Naive thymus-derived CD4-positive, alpha-beta T cell (primary cell): ENCODE measurements around the gene BCKDHB. TPM values are rescaled to one million over a fixed set of nuclear protein-coding genes. Genes with fewer than 3 reads are reported as not detected.
A peak's percentile ranks its signal among the peaks of the same experiment; 100 is the strongest.

Experiments
- ATAC-seq: fragments of 150-1000 bp; cut with Tn5 transposase; 2 replicates; pipeline ENCODE4 v1.10.0; 2021; ENCODE audit warnings: mild to moderate bottlenecking, moderate library complexity
- CTCF ChIA-PET: fragments of 350-600 bp; sonication (Branson Sonifier 250); formaldehyde crosslinking; loops from one replicate; lab custom pipeline; 2021; ENCODE audit warnings: antibody characterized with exemption; lab: Charles Lee
- POLR2A ChIA-PET: fragments of 350-600 bp; sonication (Branson Sonifier 250); formaldehyde crosslinking; loops from one replicate; lab custom pipeline; 2021; ENCODE audit warnings: antibody characterized with exemption, inconsistent platforms; lab: Charles Lee
- DNase-seq, 9 donors: peaks; one replicate each; pipeline versions ENCODE4 v3.0.0 to v3.0.0-alpha.2; 2020 to 2022; ENCODE audit warnings: mixed read lengths in 1 of 9
- H3K27ac ChIP-seq: one replicate; pipeline ENCODE4 v1.7.0; 2013; ENCODE audit warnings: mild to moderate bottlenecking, low read depth, low read length, moderate library complexity
- H3K27me3 ChIP-seq, 2 donors: one replicate each; pipeline ENCODE4 v1.7.0; 2013; ENCODE audit warnings: low read length in 2 of 2, mild to moderate bottlenecking in 2 of 2, moderate library complexity in 2 of 2; ENCODE audit not compliant: control insufficient read depth in 2 of 2, insufficient read depth in 2 of 2
- H3K36me3 ChIP-seq, 3 experiments: 1 replicate in 2 of 3; 2 replicates in 1 of 3; pipeline ENCODE4 v1.7.0; 2013; ENCODE audit warnings: low read length in 3 of 3, mild to moderate bottlenecking in 3 of 3, moderate library complexity in 1 of 3; ENCODE audit not compliant: insufficient read depth in 3 of 3, control insufficient read depth in 2 of 3
- H3K4me1 ChIP-seq, 2 donors: one replicate each; pipeline ENCODE4 v1.7.0; 2013; ENCODE audit warnings: low read length in 2 of 2, mild to moderate bottlenecking in 2 of 2, moderate library complexity in 1 of 2; ENCODE audit not compliant: control insufficient read depth in 2 of 2, insufficient read depth in 2 of 2
- H3K4me3 ChIP-seq: 2 replicates; pipeline ENCODE4 v1.7.0; 2013; ENCODE audit warnings: mild to moderate bottlenecking, low read length
- H3K9me3 ChIP-seq, 3 experiments: 1 replicate in 2 of 3; 2 replicates in 1 of 3; pipeline ENCODE4 v1.7.0; 2013; ENCODE audit warnings: low read length in 3 of 3; ENCODE audit not compliant: control insufficient read depth in 2 of 3
- H3K27ac Mint-ChIP-seq, 9 donors: one replicate each; pipeline ENCODE4 v1.8.0; 2020 to 2022; ENCODE audit warnings: mixed read lengths in 9 of 9, mild to moderate bottlenecking in 8 of 9, moderate library complexity in 5 of 9, inconsistent platforms in 2 of 9
- H3K27me3 Mint-ChIP-seq, 5 donors: one replicate each; pipeline ENCODE4 v1.8.0; 2021 to 2022; ENCODE audit warnings: mixed read lengths in 5 of 5, mild to moderate bottlenecking in 1 of 5
- H3K36me3 Mint-ChIP-seq, 5 donors: one replicate each; pipeline ENCODE4 v1.8.0; 2020 to 2022; ENCODE audit warnings: mixed read lengths in 5 of 5, mild to moderate bottlenecking in 3 of 5, inconsistent platforms in 1 of 5
- H3K4me1 Mint-ChIP-seq, 7 donors: one replicate each; pipeline ENCODE4 v1.8.0; 2020 to 2022; ENCODE audit warnings: mixed read lengths in 7 of 7, mild to moderate bottlenecking in 3 of 7, inconsistent platforms in 1 of 7
- H3K4me3 Mint-ChIP-seq, 10 donors: one replicate each; pipeline ENCODE4 v1.8.0; 2020 to 2022; ENCODE audit warnings: mild to moderate bottlenecking in 10 of 10, mixed read lengths in 10 of 10, moderate library complexity in 6 of 10, inconsistent platforms in 2 of 10
- H3K9me3 Mint-ChIP-seq, 11 donors: one replicate each; pipeline ENCODE4 v1.8.0; 2020 to 2022; ENCODE audit warnings: mixed read lengths in 11 of 11, mild to moderate bottlenecking in 4 of 11, inconsistent platforms in 1 of 11, moderate library complexity in 1 of 11
- intact Hi-C, 2 donors: fragments of 100-400 bp; cut with micrococcal nuclease; formaldehyde crosslinking; loops; one replicate each; pipeline ENCODE4 v1.15.1; 2023
- polyA plus RNA-seq, 2 donors: library from polyadenylated mRNA; unstranded; fragments of 300-500 nt; fragmentation: Illumina TruSeq; gene quantifications; one replicate each; pipeline ENCODE4 v1.2.3, GENCODE V29; 2021
- total RNA-seq, 6 experiments: library from RNA in 5 of 6; stranded (reverse) in 5 of 6; gene quantifications; 1 replicate in 5 of 6; 2 replicates in 1 of 6; pipeline ENCODE4 v1.2.3 and lab custom pipeline; 2021 to 2026

Gene BCKDHB
- total and polyA plus RNA-seq, 7 experiments from 2014 or later, result 13.8 to 24.3 (median 18.6) TPM

DNA sequence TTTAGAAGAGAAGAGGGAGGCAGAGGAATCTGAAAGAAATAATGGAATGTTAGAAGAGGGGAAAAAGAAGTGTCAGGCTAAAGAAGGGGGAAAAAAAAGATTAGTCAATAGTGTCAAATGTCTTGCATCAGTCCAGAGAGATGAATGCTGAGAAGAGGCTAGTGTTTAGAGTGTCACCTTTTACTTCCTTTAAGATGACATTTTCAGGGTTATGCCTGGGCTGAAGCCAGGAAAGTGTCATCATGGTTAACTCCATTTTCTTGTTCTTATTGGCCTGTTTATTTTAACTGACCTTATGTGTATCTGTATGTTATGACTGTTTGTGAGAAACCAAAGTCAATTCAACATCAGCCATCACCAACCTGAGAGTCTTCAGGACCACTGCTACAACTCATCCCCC is 15.0 kb upstream of the BCKDHB start:
- DNase-seq (no peak), ATAC-seq (no peak)
- intact Hi-C loops, result loop anchor here in 1 of 2 donors (5.0 kb wide), 1 partner anchor 1661 kb away; the partner anchor contains the start of gene TENT5A
- Mint-ChIP-seq H3K36me3 (peaks cover 0 to 2% (median 0%) of the 10 kb centered on the region in 5 donors), H3K4me3 (no peak overlapping the region), H3K9me3 (no peaks in the 10 kb centered on the region), H3K27me3 (peaks cover 7 to 32% (median 11%) of the 10 kb centered on the region in 5 donors), H3K4me1 (peaks cover 0 to 8% (median 7%) of the 10 kb centered on the region in 7 donors), H3K27ac (no peak overlapping the region)
- no peaks in the 10 kb centered on the region for H3K4me1 ChIP-seq
- ChIA-PET POLR2A (no interaction called here), CTCF (interaction anchor here (0.7 kb wide), 2 partner anchors 223 to 315 kb away, joined by 3 to 5 read pairs; no protein-coding TSS in a partner anchor)
- H3K9me3 ChIP-seq, result no peaks in the 10 kb centered on the region
- no peaks in the 10 kb centered on the region for H3K36me3 ChIP-seq
- H3K4me3 ChIP-seq, result no peak overlapping the region
- no peaks in the 10 kb centered on the region for H3K27me3 ChIP-seq
- no peak overlapping the region for H3K27ac ChIP-seq

- Mint-ChIP-seq H3K4me3 (no peak overlapping the region), H3K27ac (no peak overlapping the region), H3K36me3 (peaks cover 0 to 2% (median 0%) of the 10 kb centered on the region in 5 donors), H3K27me3 (peaks cover 7 to 28% (median 12%) of the 10 kb centered on the region in 5 donors), H3K4me1 (peaks cover 0 to 8% (median 7%) of the 10 kb centered on the region in 7 donors), H3K9me3 (no peaks in the 10 kb centered on the region)
- peak; percentile 67 for ATAC-seq
- ChIA-PET CTCF (interaction anchor here (1.2 to 2.3 kb wide), 2 partner anchors 12 to 144 kb away, joined by 3 to 18 read pairs; no protein-coding TSS in a partner anchor), POLR2A (interaction anchor here (1.4 kb wide), 1 partner anchor 12 kb away, joined by 5 read pairs; the partner anchor contains the start of gene BCKDHB)
- no peaks in the 10 kb centered on the region for H3K9me3 ChIP-seq
- H3K4me3 ChIP-seq, result no peak overlapping the region
- DNase-seq, result peak in 5 of 9 donors; percentile 31 to 36 (median 31)
- no peaks in the 10 kb centered on the region for H3K36me3 ChIP-seq
- no peak overlapping the region for H3K27ac ChIP-seq
- no peaks in the 10 kb centered on the region for H3K27me3 ChIP-seq
- intact Hi-C loops, result loop anchor here (1.0 to 5.0 kb wide), 8 partner anchors 12 to 1658 kb away; partner anchors contain the start of genes BCKDHB (in 2 of the 2) and TENT5A (in 1 of the 2)
- H3K4me1 ChIP-seq, result no peaks in the 10 kb centered on the region
Observed at GRCh38 chr6:80094017-80094416, 12.5 kb upstream of the BCKDHB start.

GRCh38 chr6:80095600-80095999 is 10.9 kb upstream of the BCKDHB start:
- ChIA-PET POLR2A (no interaction called here), CTCF (interaction anchor here (1.8 kb wide), 1 partner anchor 149 kb away, joined by 8 read pairs; no protein-coding TSS in a partner anchor)
- Mint-ChIP-seq H3K4me3 (no peak overlapping the region), H3K27me3 (peaks cover 0 to 29% (median 5%) of the 10 kb centered on the region in 5 donors), H3K9me3 (no peaks in the 10 kb centered on the region), H3K4me1 (peaks cover 0 to 8% (median 7%) of the 10 kb centered on the region in 7 donors), H3K27ac (peak overlapping the region in 2 of 9 donors; percentile 56 to 78), H3K36me3 (peaks cover 0 to 2% (median 0%) of the 10 kb centered on the region in 5 donors)
- ATAC-seq (no peak), DNase-seq (no peak)
- no peaks in the 10 kb centered on the region for H3K27me3 ChIP-seq
- no peak overlapping the region for H3K4me3 ChIP-seq
- H3K9me3 ChIP-seq, result no peaks in the 10 kb centered on the region
- no peaks in the 10 kb centered on the region for H3K36me3 ChIP-seq
- intact Hi-C loops, result loop anchor here (2.0 kb wide), 3 partner anchors 227 to 525 kb away; no protein-coding TSS in a partner anchor
- H3K4me1 ChIP-seq, result no peaks in the 10 kb centered on the region
- no peak overlapping the region for H3K27ac ChIP-seq

DNA sequence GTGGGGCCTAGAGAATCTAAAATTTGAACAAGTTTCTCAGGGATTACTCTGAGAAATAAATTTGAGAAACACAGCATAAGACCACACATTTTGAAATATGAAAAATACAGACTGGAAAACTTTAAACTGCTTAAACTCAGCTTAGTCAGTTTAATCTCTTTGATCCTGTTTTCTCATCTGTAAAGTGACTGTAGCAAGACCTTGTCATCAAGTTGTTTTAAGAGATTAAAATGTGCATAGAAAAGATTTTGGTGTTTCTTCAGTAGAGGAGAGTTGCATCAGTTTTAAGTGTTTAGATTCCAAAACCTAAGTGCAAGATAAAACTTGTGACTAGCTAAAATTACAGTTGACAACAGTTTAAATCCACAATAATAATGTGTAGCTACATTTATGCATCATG is 8.1 kb upstream of the BCKDHB start:
- POLR2A ChIA-PET, result interaction anchor here (0.7 kb wide), 1 partner anchor 8 kb away, joined by 3 read pairs; no protein-coding TSS in a partner anchor
- no peaks in the 10 kb centered on the region for H3K9me3 Mint-ChIP-seq
- intact Hi-C loops, result no loop called here
- no peak for ATAC-seq
- CTCF ChIA-PET, result no interaction called here
- H3K36me3 ChIP-seq, result no peaks in the 10 kb centered on the region
- no peak overlapping the region for H3K4me3 ChIP-seq
- H3K4me3 Mint-ChIP-seq, result no peak overlapping the region
- H3K27ac ChIP-seq, result no peak overlapping the region
- no peaks in the 10 kb centered on the region for H3K4me1 ChIP-seq
- no peaks in the 10 kb centered on the region for H3K27me3 ChIP-seq
- DNase-seq, result no peak
- no peak overlapping the region for H3K27ac Mint-ChIP-seq
- H3K27me3 Mint-ChIP-seq, result peaks cover 0 to 23% (median 5%) of the 10 kb centered on the region in 5 donors
- H3K4me1 Mint-ChIP-seq, result peaks cover 0 to 8% (median 7%) of the 10 kb centered on the region in 7 donors
- peaks cover 0 to 2% (median 0%) of the 10 kb centered on the region in 5 donors for H3K36me3 Mint-ChIP-seq
- H3K9me3 ChIP-seq, result no peaks in the 10 kb centered on the region

- H3K36me3 Mint-ChIP-seq, result no peaks in the 10 kb centered on the region
- CTCF ChIA-PET, result interaction anchor here (1.9 kb wide), 1 partner anchor 155 kb away, joined by 7 read pairs; no protein-coding TSS in a partner anchor
Observed at GRCh38 chr6:80104520-80104919, 2.0 kb upstream of the BCKDHB start.

DNA sequence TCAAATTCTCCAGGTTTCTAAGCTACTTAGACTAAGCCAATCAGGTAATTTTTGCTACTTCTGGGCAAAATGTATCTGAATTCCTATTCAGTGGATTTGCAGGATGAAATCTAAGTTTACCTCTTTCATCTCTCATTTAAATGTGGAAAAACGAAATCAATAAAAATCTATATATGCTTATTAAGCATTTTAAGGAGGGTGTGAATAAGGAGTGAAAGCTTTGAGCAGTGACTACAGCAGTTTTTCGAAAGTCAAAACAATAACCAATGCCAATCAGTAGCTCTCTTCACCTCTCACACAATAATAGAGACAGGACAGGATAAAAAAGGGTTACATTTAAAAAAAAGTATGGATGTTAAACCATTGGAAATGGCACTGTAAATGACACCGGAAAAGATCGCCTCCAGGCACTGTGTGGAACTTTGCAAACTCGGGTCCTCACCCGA is 476 bp upstream of the BCKDHB start:
- H3K36me3 ChIP-seq, result peaks cover 0 to 3% (median 0%) of the 10 kb centered on the region in 3 experiments
- Mint-ChIP-seq H3K4me1 (peaks cover 17 to 34% (median 24%) of the 10 kb centered on the region in 7 donors), H3K36me3 (no peaks in the 10 kb centered on the region), H3K4me3 (peak overlapping the region; percentile 86 to 98 (median 94)), H3K9me3 (no peaks in the 10 kb centered on the region), H3K27me3 (peaks cover 5 to 16% (median 11%) of the 10 kb centered on the region in 5 donors), H3K27ac (peak overlapping the region; percentile 78 to 94 (median 91))
- H3K4me3 ChIP-seq, result peak overlapping the region; percentile 58
- ChIA-PET CTCF (interaction anchor here (0.6 to 1.6 kb wide), 6 partner anchors 12 to 1648 kb away, joined by 3 to 6 read pairs (median 3); no protein-coding TSS in a partner anchor), POLR2A (interaction anchor here (0.7 to 2.1 kb wide), 8 partner anchors 12 to 1647 kb away, joined by 3 to 15 read pairs (median 4); partner anchors contain the start of genes PHIP and TENT5A)
- no peaks in the 10 kb centered on the region for H3K9me3 ChIP-seq
- peaks cover 0 to 6% of the 10 kb centered on the region in 2 donors for H3K4me1 ChIP-seq
- H3K27ac ChIP-seq, result peak overlapping the region; percentile 56
- intact Hi-C loops, result loop anchor here (1.0 to 10.0 kb wide), 14 partner anchors 12 to 1646 kb away; partner anchors contain the start of genes HMGN3 (in 2 of the 2), LCA5 (in 2 of the 2), PHIP (in 2 of the 2) and TENT5A (in 2 of the 2)
- DNase-seq (peak in 1 of 9 donors; percentile 2), ATAC-seq (no peak)
- H3K27me3 ChIP-seq, result no peaks in the 10 kb centered on the region

More at GRCh38 chr6:80104520-80104919, 2.0 kb upstream of the BCKDHB start:
- H3K9me3 ChIP-seq, result no peaks in the 10 kb centered on the region
- H3K27me3 ChIP-seq, result no peaks in the 10 kb centered on the region
- Mint-ChIP-seq H3K27me3 (peaks cover 5 to 20% (median 16%) of the 10 kb centered on the region in 5 donors), H3K27ac (peak overlapping the region in 1 of 9 donors; percentile 23), H3K4me3 (peak overlapping the region in 1 of 10 donors; percentile 1), H3K9me3 (no peaks in the 10 kb centered on the region), H3K4me1 (peaks cover 16 to 34% (median 24%) of the 10 kb centered on the region in 7 donors)
- H3K36me3 ChIP-seq, result peaks cover 0 to 3% (median 0%) of the 10 kb centered on the region in 3 experiments
- no peak overlapping the region for H3K27ac ChIP-seq
- no peak overlapping the region for H3K4me3 ChIP-seq
- POLR2A ChIA-PET, result interaction anchor here (1.0 kb wide), 1 partner anchor 103 kb away, joined by 3 read pairs; no protein-coding TSS in a partner anchor
- ATAC-seq (no peak), DNase-seq (no peak)
- intact Hi-C loops, result loop anchor here in 1 of 2 donors (10.0 kb wide), 1 partner anchor 570 kb away; the partner anchor contains the start of gene LCA5
- H3K4me1 ChIP-seq, result peaks cover 0 to 6% of the 10 kb centered on the region in 2 donors
